SIG-M5 treated with dmso at 0.1 percent for 504 hours (cell line): ENCODE results near the gene MYL4.
A peak's percentile ranks its signal among the peaks of the same experiment; 100 is the strongest.
"Not testable (repeated sequence)": the region's sequence is repeated elsewhere in the genome, so short reads cannot be mapped to it uniquely, and the experiment has no call there.

ENCODE experiments used
- DNase-seq: peaks from one replicate; lab custom pipeline; 2025; ENCODE audit not compliant: unreplicated experiment; lab: John Stamatoyannopoulos, UW

The MYL4 gene

DNA sequence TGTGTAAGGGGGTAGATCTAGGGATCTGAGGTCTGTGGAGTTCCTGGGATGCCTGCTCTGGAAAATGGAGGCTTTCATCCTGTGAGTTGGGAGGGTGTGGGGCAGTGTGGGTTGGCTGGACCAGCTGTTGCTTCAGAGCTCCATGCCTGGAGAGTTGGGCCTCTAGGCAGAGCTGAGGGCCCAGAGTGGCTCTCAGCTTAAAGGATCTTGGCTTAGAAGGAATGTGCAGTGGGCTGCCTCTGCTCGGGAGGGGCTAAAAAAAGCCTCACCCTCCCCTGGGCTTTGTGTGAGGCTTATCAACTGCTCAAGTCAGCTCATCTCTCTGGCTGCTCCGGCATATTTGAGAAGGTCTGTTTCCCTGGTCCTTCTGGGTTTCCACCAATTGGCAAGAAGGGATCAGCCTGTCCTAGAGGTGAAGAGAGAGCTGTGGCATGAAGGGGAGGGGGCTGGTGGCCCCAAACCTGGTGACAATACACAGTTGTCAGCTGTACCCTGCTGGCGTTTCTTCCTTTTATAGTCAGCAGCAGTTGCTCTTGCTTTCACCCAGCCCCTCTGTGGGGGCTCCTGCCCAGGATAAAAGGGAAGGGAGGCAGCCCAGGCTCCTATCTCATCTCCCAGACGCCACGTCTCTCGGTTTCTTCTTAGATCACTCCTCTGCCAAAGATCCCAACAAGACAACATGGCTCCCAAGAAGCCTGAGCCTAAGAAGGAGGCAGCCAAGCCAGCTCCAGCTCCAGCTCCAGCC is at the start of gene MYL4:
TSS of gene MYL4 (plus strand) at position 605 of the 745 bp plus-strand sequence. CDS start at position 680, 75 bp downstream.
- DNase-seq = no peak

DNA sequence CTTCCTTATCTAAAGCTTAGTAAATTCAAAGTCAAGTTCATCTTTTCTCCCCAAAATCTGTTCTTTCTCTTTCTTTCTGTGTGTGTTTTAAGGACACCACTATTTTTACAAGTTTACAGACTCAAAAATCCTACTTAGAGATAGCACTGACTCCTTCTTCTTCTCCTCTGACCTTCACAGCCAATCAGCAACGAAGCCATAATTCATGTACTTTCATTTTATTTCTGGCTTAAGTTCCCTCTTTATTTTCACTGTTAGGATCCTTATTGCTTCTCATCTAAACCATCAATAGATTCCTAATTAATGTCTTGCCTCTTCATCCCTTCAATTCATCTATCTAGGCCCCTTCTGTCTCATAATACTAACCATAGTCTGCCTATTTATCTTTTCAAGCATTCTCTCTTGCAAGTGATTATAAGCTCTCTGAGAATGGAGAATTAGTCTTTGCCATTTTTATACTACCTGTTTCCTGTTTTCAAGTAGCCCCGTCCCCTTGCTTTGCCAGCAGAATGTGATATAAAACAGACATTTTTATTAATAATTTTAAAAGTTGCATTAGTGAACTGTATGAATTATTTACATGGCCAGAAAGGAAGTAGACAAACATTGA is 47.0 kb upstream of the MYL4 start:
- DNase-seq = no peak

DNA sequence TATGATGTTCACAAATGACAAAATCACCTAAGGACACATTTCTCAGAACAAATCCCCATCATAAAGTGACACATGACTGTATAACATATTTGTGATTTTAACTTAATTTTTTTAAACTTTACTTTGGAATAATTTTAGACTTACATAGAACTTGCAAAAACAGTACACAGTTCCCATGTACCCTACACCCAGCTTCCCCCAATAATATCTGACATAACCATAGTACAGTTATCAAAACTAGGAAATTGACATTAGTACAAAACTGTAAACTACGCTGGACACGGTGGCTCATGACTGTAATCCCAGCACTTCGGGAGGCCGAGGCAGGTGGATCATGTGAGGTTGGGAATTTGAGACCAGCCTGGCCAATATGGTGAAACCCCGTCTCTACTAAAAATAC is 44.9 kb upstream of the MYL4 start:
- no peak for DNase-seq

DNA sequence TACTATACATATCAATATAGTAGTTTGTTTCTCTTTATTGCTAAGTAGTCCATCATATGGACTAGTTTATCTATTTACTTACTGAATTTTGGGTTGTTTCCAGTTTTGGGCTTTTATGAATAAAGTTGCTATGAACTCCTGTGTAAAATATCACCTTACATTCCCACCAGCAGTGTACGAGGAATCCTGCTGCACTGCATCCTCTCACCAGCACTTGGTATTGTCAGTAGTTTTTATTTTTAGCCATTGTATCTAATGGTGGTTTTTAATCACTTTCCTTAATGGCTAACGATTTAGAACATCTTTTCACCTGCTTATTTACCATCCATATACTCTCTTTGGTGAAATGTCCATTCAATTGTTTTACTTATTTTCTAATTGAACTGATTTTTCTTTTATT is 44.0 kb upstream of the MYL4 start:
- DNase-seq = no peak

DNA sequence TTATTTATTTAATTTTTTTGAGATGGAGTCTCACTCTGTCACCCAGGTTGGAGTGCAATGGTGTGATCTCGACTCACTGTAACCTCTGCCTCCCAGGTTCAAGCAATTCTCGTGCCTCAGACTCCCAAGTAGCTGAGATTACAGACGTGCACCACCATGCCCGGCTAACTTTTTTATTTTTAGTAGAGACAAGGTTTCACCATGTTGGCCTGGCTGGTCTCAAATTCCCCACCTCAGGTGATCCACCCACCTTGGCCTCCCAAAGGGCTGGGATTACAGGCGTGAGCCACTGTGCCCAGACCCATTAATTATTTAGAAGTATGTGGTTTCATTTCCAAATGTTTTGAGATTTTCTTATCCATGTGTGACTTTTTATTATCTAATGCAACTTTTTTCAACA is 42.3 kb upstream of the MYL4 start:
- DNase-seq = not testable (repeated sequence)

DNA sequence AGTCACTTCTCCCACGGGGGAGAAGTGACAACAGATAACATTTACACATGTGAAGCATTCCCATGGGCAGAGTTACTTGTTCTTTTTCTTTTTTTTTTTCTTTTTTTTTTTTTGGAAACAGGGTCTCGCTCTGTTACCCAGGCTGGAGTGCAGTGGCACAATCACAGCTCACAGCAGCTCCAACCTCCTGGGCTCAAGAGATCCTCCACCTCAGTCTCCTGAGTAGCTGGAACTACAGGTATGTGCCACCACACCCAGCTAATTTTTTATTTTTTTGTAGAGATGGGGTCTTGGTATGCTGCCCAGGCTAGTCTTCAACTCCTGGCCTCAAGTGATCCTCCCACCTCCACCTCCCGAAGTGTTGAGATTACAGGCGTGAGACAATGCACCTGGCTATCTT is 40.3 kb upstream of the MYL4 start:
- not testable (repeated sequence) for DNase-seq

DNA sequence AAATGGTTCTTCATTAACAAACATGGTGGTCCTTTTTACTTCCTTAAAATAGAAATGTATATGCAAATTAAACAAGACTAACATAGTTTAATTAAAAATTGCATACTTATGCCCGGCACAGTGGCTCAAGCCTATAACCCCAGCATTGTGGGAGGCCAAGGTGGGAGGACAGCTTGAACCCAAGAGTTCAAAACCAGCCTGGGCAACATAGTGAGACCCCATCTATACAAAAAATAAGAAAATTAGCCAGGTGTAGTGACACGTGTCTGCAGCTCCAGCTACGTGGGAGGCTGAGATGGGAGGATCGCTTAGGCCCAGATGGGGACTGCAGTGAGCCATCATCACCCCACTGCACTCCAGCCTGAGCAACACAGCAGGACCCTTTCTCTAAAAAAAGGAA is 38.4 kb upstream of the MYL4 start:
- DNase-seq = no peak

DNA sequence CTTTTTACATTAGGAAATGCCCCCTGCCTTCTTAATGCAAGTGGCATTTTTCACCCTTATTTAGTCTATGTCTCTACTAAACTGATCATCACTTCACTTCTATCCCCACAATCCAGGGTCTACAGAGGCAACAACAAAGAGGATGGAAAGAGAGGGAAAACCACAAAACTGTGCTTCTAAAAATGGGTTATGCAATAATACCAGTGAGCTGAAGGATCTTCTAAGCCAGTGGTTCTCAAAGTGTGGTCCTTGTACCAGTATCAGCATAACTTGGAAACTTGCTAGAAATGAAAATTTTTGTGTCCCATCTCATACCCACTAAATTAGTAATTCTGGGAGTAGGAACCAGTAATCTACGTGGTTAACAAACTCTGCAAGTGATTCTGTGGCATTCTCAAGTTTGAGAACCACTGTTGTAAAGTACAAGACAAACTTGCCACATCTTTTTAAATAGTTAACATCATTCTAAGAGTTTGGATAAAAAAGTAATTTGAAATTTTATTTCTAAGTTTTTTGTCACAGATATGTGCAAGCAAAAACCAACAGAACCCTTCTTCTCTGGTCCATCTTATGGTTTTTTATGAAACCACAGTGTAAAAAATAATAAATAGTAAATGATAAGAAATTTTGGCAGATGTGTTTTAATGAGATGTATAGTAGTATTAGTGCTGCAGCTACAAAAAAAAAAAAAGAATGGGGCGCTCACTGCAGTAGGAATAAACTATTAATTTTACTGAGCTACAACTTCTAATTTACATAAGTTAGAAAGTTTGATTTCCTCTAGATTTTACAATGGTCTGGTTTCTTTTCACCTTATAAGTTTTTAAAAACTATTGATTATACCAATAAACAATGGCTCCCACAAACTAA is 36.2 kb upstream of the MYL4 start:
- DNase-seq = peak; percentile 65

DNA sequence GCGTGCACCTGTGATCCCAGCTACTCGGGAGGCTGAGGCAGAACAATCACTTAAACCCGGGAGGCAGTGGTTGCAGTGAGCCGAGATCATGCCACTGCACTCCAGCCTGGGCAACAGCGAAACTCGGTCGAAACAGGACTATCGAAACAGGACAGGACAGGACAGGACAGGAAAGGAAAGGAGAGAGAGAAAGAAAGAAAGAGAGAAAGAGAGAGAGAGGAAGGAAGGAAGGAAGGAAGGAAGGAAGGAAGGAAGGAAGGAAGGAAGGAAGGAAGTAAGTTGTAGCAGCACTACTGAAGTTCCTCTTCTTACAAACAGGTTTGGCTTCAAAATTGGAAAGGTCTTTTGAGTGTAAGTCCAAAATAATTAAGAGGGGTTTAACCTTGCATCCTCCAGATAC is 34.3 kb upstream of the MYL4 start:
- DNase-seq = not testable (repeated sequence)

DNA sequence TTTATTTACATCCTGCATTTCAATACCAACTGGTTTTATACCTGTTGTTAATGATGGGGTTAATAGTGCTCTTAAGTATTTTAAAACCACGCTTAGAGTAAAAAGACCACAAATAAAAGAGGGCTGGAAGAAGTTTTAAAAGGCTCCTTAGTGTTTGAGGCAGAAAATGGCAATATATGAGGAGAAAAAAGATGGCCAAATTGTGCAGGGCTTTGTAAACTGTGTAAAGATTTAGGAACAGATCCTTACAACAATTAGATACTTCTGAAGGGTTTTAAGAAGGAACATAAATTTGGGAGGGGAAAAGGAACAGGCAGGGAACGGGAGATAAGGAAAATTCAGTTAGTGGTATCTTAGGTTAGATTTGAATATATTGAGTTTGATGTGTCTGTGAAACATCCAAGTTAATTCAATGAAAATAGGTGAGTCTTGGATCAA is 32.7 kb upstream of the MYL4 start:
- DNase-seq = no peak

DNA sequence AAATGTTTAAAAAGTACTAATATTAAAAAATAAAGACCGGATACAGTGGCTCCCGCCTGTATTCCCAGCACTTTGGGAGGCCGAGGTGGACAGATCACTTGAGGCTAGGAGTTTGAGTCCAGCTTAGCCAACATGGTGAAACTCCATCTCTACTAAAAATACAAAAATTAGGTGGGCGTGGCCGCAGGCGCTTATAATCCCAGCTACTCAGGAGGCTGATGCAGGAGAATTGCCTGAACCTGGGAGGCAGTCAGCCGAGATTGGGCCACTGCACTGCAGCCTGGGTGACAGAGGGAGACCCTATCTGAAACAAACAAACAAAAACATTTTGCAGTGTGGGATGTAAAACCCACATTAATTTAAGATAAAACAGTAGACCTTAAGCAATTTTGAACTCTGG is 31.9 kb upstream of the MYL4 start:
- no peak for DNase-seq

DNA sequence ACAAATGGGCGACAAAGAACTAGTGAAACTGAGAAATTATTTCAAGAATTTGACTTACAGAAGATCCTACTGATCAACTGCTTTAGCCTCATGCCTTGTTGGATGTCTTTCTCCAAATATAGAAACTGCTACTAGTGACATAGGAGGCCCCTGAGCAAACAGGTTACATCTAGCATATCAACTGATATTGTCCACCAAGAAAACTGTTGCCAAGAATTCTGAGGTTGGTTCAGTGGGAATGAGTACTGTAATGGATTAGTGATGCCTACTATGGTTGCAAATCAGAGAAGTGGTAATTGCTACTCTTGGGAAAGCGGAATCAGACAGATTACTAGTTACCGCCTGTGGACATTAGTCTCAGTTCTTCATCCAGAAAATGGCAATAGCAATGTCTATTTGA is 30.0 kb upstream of the MYL4 start:
- no peak for DNase-seq

DNA sequence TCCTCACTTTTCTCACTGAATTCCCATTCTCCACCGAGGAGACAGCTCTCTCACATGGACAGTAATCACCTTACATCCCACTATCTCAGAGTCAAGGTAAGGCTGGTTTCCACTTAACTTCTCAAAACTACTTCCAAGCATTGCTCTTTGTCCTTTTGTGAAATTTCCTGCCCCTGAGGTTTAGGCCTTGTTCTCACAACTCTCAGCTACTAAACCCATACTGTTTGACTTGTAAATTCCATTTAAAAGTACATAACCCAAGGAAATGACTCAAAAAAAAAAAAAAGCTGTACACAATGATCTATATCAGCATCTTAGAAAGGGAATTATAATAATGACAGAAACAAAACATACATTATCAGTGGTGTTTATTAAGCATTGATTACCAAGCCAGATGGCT is 28.8 kb upstream of the MYL4 start:
- no peak for DNase-seq

DNA sequence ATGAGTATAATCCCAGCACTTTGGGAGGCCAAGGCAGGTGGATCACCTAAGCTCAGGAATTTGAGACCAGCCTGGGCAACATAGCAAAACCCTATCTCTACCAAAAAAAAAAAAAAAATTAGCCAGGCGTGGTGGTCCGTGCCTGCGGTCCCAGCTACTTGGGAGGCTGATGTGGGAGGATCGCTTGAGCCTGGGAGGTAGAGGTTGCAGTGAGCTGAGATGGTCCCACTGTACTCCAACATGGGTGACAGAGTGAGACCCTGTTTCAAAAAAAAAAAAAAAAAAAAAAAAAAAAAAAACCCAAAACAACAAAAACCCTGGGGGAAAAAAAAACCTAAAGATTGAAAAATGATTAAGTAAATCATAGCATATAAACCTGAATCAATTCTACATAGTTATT is 28.2 kb upstream of the MYL4 start:
- not testable (repeated sequence) for DNase-seq

DNA sequence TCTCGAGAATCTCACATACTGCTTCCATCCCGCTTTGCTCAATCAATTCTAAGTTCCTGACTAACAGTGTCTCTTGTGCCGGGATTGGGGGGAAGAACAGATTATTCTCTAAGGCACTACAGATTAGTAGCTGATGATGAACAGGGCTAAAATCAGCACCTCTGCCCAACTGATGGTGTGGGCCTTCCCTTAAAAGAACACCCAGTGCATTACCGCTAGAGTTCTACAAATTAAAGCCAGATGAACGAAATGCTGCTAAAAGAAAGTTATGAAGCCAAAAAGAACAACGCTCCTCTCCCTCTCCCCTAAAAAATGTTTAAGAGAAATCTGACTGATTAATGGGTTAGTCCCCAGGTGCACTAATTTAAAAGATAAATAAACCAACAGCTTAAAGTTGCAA is 24.5 kb upstream of the MYL4 start:
- DNase-seq = no peak

DNA sequence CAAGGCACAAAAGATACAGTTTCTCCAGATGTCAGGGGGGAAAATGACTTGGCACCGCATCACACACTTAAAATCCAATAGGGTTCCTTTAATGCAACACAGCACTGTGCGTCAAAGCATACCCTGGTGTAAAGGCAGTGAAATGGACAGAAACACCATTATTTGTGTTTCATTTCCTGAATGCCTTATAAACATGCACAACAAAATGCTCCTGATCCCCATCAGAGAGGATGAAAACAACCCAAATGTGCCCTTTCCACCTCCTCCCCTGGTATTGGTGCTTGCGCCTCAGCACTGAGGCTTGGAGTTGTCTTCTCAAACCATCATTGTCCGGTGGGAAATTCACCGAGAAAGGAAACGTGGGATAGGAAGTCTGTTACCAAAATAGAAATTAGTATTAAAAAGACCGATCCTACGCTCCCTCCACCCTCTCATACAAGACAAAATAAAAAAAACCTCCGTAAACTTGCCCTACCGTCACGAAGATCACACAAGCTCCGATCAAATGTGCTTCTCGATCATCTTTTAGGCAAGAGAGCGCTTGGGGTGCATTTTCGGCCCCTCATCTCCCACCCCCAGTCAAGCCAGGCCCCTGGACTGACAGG is 20.8 kb upstream of the MYL4 start:
- peak; percentile 44 for DNase-seq

DNA sequence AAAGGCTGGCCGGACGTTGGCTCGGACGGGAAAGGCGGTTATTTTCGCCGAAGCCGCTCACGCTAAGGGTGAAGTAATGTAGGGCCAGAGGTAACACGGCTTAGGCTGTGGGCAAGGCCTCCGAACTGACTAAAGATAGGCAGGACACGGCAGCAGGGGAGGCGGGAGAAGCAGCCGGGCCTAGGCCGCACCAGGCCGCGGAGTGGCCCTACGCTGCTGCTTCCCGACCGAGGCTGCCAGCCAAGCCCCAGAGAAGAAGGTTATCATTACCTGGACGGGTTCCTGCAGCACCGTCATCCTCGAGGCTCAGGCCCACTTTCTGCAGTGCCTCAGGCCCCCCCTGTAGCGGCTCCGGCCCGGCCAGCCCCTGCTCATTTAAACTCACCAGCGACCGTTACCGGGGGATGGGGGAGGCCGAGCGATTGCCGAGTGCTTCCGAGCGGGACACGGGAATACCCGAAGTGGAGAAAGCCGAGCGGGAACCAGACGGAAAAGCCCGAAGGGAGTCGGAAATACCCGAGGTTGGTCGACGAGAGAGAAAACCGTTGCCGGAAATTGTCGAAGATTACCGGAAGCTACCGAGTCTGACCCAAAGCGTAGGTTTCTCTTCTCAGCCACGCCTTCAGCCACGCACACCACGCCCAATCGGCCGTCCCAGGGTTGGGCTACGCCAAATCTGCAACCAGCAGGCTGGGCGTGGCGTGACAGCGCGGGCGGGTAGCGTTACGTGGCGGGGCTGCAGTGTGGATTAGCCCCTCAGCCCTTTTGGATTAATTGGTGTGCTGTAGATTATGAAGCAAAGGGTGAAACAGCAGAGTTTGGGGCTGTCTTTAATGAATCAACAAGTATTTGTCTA is 20.0 kb upstream of the MYL4 start, which contains the start of gene CDC27:
TSS of gene CDC27 (minus strand) at position 420 of the 856 bp plus-strand sequence. CDS start at position 297, 123 bp downstream.
- DNase-seq = peak; percentile 98

DNA sequence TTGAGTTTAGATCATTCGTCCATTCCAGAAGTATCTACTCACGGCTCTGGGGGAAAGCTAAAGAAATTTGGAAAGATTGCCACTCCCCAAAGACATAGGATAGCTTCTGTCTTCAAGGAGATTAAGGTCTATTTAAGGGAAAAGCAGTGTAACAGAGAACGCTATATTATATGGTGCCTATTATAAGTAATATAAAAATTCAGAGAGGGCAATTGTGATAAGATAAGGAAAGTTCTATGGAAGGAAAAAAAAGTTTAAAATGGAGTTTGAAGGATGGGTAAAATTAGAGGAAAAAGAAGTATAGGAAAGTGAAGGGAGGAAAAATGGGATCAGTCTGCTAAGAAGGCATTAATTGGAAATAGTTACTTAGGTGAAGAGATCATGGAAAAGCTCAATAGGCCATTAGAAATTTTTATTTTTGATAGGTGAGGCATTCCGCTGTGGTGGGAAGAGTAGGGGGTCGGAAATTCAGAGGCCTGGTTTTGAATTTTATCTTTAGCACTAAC is 19.4 kb upstream of the MYL4 start:
- no peak for DNase-seq

DNA sequence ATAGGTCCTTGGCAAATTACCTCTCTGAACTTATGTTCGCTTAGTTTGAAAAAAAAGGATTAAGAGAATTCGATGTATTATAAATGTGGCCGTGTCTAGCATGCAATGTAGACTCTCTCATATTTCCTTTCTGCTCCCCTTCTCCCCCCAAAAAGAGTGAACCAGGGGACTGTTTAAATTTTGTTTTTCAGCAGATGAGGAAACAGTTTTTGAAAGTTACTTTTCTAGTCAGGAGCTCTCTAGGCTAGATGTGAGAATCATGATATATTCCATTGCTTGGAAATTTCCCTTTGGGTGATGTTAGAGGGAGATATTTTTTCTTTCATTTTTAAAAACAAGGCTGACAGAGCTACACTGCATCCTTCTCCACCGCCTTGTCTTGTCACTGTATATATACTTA is 18.9 kb upstream of the MYL4 start:
- DNase-seq = no peak

DNA sequence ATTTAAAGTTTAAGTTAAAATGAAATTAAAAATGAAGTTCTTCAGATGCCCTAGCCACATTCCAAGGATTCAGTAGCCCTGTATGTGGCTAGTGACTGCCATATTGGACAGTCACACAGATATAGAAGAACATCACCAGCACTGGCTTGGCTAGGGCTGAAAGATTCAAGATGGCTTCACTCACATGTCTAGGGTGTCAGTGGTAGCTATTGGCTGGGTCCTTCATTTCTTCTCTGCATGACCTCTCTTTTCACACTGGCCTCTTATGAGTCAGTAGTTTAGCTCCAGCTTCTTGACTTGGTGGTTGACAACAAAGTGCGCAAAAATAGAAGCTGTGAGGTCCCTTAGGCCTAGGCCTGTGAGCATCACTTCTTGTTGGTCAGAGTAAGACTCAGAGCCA is 18.4 kb upstream of the MYL4 start:
- no peak for DNase-seq
